HG02973 (cell line): ENCODE measurements around the gene GALNT17.

ENCODE experiments used
- ATAC-seq: cut with Tn5 transposase; IDR thresholded peaks from one replicate; pipeline ENCODE4 v1.9.1; 2021; ENCODE audit warnings: moderate library complexity; ENCODE audit not compliant: unreplicated experiment

The GALNT17 gene

GRCh38 chr7:71657386-71657785 lies 525.4 kb downstream of the GALNT17 start:
- no peak for ATAC-seq

GRCh38 chr7:71659622-71660021 lies 527.7 kb downstream of the GALNT17 start:
- no peak for ATAC-seq

GRCh38 chr7:71661671-71662224 lies 529.8 kb downstream of the GALNT17 start:
- ATAC-seq: no peak

- no peak for ATAC-seq
Observed at GRCh38 chr7:71665716-71666115, 533.8 kb downstream of the GALNT17 start.

- no peak for ATAC-seq
Observed at GRCh38 chr7:71668572-71668971, 536.6 kb downstream of the GALNT17 start.

- ATAC-seq: no peak
Observed at GRCh38 chr7:71679480-71679879, 547.5 kb downstream of the GALNT17 start.

- no peak for ATAC-seq
Observed at GRCh38 chr7:71682181-71682580, 550.2 kb downstream of the GALNT17 start.

GRCh38 chr7:71682841-71683781 lies 551.2 kb downstream of the GALNT17 start:
- no peak for ATAC-seq

GRCh38 chr7:71687286-71687685 lies 555.3 kb downstream of the GALNT17 start:
- ATAC-seq: no peak

GRCh38 chr7:71687831-71688599 lies 556.1 kb downstream of the GALNT17 start:
- no peak for ATAC-seq

GRCh38 chr7:71691538-71691937 lies 559.6 kb downstream of the GALNT17 start:
- ATAC-seq: no peak

- ATAC-seq: no peak
Observed at GRCh38 chr7:71694665-71695064, 562.7 kb downstream of the GALNT17 start.

GRCh38 chr7:71695186-71695585 lies 563.2 kb downstream of the GALNT17 start:
- ATAC-seq: no peak

- ATAC-seq: no peak
Observed at GRCh38 chr7:71696511-71696910, 564.6 kb downstream of the GALNT17 start.

GRCh38 chr7:71697400-71697799 lies 565.5 kb downstream of the GALNT17 start:
- no peak for ATAC-seq

GRCh38 chr7:71705217-71705616 lies 573.3 kb downstream of the GALNT17 start:
- ATAC-seq: no peak

GRCh38 chr7:71705901-71706596 lies 574.1 kb downstream of the GALNT17 start:
- no peak for ATAC-seq

- ATAC-seq: no peak
Observed at GRCh38 chr7:71706597-71706975, 574.6 kb downstream of the GALNT17 start.

- ATAC-seq: no peak
Observed at GRCh38 chr7:71707041-71707440, 575.1 kb downstream of the GALNT17 start.

- ATAC-seq: no peak
Observed at GRCh38 chr7:71708710-71709109, 576.8 kb downstream of the GALNT17 start.

GRCh38 chr7:71710442-71710841 lies 578.5 kb downstream of the GALNT17 start:
- no peak for ATAC-seq
